Measurements from ENCODE around the gene MSI2.

GRCh38 chr17:57723427-57724025 is 467.2 kb downstream of the MSI2 start:
- TF ChIP-seq EZH2 (IDR thresholded peaks at IDR 0.05), result no peak
- no peak for TF ChIP-seq POLR2AphosphoS5 (IDR thresholded peaks at IDR 0.05; ENCODE audit: borderline replicate concordance, low read depth, low read length)
- no peak for TF ChIP-seq FOXP2 (optimal IDR thresholded peaks at IDR 0.05; ENCODE audit: control extremely low read depth, extremely low read length, insufficient read depth)

Measured in SK-N-MC (cell line).